Testis (tissue), 3 donors: ENCODE data around the gene DNMBP. TPM values are rescaled to one million over a fixed set of nuclear protein-coding genes. Genes with fewer than 3 reads are reported as not detected.

Source experiments
- DNase-seq: peaks from one replicate; pipeline ENCODE4 v3.0.0-alpha.2; 2019
- H3K27ac ChIP-seq, 2 donors: fragments of 200-600 bp; sonication (generic); one replicate each; pipeline ENCODE4 v1.5.1; 2019
- H3K27me3 ChIP-seq: fragments of 200-600 bp; sonication (generic); one replicate; pipeline ENCODE4 v1.5.1; 2019
- H3K36me3 ChIP-seq: fragments of 200-600 bp; sonication (generic); one replicate; pipeline ENCODE4 v1.5.1; 2017; ENCODE audit warnings: low read depth; ENCODE audit errors: missing control alignments
- H3K4me1 ChIP-seq: fragments of 200-600 bp; sonication (generic); one replicate; pipeline ENCODE4 v1.5.1; 2019
- H3K4me3 ChIP-seq, 2 donors: fragments of 200-600 bp; sonication (generic); one replicate each; pipeline ENCODE4 v1.5.1; 2017 to 2019
- H3K9me3 ChIP-seq: fragments of 200-600 bp; sonication (generic); one replicate; pipeline ENCODE4 v1.5.1; 2017
- POLR2A ChIP-seq: fragments of 450-650 bp; IDR thresholded peaks from one replicate; pipeline ENCODE4 v1.6.1; 2017; ENCODE audit warnings: antibody characterized with exemption, mild to moderate bottlenecking, moderate library complexity
- WGBS, 2 donors: methylation state at CpG; one replicate each; pipeline ENCODE4 v1.1.5; 2018; 5-methylcytosine and 5-hydroxymethylcytosine counted together
- intact Hi-C: fragments of 100-400 bp; cut with DNase I; formaldehyde crosslinking; loops from one replicate; pipeline ENCODE4 v1.15.1; 2023; ENCODE audit warnings: low total_unique reads
- polyA plus RNA-seq: library from polyadenylated mRNA; stranded (reverse); fragments of 350-450 nt; fragmentation: Illumina TruSeq; extraction: RNeasy Lipid Tissue Mini Kit (QIAGEN cat#74804); gene quantifications from one replicate; pipeline ENCODE4 v1.2.3, GENCODE V29; 2014; ENCODE audit warnings: low read depth, low replicate concordance; ENCODE audit not compliant: insufficient read depth
- total RNA-seq, 2 donors: library from RNA; depleted of rRNA; stranded (reverse); fragments of >200 nt; gene quantifications; one replicate each; pipeline ENCODE4 v1.2.3, GENCODE V29; 2016
- TF ChIP-seq, protein P1 (sequence below), 3 experiments: fragments of 450-650 bp in 2 of 3; fragments of 200-600 bp in 1 of 3; sonication (generic) in 1 of 3; IDR thresholded peaks; one replicate each; pipeline ENCODE4 v1.5.1; 2016 to 2019; ENCODE audit warnings: antibody characterized with exemption in 3 of 3, mild to moderate bottlenecking in 2 of 3, moderate library complexity in 1 of 3

Gene DNMBP
- total and polyA plus RNA-seq, 3 donors from 2014 or later = 20.8 to 36.0 (median 33.4) TPM

DNA sequence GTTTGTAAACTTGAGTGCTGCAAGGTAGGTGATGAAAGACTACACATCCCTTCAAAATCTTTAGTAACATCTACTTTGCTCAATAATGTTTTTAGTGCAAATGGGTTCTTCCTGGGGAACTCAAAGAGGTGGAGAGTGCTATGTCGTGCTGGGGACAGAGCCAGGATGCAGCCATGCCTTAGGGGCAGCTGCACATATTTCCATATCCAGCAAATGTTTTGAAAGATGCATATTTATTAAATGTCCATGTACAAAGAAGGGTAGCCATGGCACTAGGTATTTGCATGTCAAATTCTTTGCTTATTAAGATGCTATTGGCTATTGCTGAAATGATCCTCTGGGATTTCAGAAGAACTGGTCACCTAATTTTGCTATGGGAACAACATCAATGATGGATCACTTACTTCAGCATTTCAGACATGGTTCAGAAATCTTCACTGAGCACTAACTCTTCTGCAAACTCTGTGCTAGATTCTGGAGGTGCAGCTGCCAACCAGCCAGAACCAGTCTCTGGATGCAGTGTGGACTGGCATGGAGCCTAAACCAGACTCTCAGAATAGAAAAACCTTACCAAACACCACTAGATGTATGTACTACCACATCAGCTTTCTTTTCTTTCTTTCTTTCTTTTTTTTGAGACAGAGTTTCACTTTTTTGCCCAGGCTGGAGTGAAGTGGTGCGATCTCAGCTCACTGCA lies 31.7 kb upstream of the DNMBP start:
- Histone ChIP-seq H3K27me3 (no peaks in the 10 kb centered on the region), H3K36me3 (no peaks in the 10 kb centered on the region), H3K9me3 (no peaks in the 10 kb centered on the region), H3K4me1 (peaks cover 12% of the 10 kb centered on the region), H3K27ac (no peak overlapping the region), H3K4me3 (no peak overlapping the region)
- DNase-seq = no peak
- TF ChIP-seq POLR2A = no peak
- TF ChIP-seq, protein P1, sequence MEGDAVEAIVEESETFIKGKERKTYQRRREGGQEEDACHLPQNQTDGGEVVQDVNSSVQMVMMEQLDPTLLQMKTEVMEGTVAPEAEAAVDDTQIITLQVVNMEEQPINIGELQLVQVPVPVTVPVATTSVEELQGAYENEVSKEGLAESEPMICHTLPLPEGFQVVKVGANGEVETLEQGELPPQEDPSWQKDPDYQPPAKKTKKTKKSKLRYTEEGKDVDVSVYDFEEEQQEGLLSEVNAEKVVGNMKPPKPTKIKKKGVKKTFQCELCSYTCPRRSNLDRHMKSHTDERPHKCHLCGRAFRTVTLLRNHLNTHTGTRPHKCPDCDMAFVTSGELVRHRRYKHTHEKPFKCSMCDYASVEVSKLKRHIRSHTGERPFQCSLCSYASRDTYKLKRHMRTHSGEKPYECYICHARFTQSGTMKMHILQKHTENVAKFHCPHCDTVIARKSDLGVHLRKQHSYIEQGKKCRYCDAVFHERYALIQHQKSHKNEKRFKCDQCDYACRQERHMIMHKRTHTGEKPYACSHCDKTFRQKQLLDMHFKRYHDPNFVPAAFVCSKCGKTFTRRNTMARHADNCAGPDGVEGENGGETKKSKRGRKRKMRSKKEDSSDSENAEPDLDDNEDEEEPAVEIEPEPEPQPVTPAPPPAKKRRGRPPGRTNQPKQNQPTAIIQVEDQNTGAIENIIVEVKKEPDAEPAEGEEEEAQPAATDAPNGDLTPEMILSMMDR (IDR thresholded peaks at IDR 0.05) = no peak
- WGBS, 2 donors = 76 to 82% methylated on average over 2 of the region's 2 CpGs
- intact Hi-C loops = loop anchor here (10.0 kb wide), 1 partner anchor 197 kb away; no protein-coding TSS in a partner anchor

DNA sequence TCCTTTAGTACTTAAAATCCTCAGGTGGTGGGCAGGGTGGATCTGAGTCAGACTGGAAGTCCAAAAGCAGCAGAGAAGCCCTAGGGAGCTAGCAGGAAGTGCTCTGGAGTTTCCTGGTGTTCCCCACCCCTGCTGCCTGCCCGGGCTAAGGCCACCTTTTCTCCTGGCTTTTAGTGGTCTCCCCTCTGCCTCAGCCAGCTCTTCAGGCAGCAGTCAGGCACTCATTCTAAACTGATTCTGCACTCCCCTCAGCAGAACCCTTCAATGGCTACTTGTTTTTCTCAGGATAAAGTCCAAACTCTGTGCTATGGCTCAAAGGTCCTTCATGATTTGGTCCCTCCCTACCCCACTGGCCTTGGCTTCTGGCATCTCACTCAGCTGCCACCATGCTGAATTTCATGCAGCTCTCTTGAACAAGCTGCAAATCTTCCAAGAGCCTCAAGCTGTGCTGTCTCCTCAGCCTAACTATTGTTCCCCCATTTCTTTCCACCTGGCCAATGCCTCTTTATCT lies 28.9 kb upstream of the DNMBP start:
- WGBS, 2 donors = 23 to 50% methylated on average over 1 of the region's 1 CpG
- intact Hi-C loops = no loop called here
- Histone ChIP-seq H3K9me3 (no peaks in the 10 kb centered on the region), H3K4me1 (no peaks in the 10 kb centered on the region), H3K27ac (no peak overlapping the region), H3K36me3 (no peaks in the 10 kb centered on the region), H3K4me3 (no peak overlapping the region), H3K27me3 (no peaks in the 10 kb centered on the region)
- no peak for TF ChIP-seq POLR2A
- TF ChIP-seq, protein P1 (IDR thresholded peaks at IDR 0.05) = no peak
- DNase-seq = no peak

DNA sequence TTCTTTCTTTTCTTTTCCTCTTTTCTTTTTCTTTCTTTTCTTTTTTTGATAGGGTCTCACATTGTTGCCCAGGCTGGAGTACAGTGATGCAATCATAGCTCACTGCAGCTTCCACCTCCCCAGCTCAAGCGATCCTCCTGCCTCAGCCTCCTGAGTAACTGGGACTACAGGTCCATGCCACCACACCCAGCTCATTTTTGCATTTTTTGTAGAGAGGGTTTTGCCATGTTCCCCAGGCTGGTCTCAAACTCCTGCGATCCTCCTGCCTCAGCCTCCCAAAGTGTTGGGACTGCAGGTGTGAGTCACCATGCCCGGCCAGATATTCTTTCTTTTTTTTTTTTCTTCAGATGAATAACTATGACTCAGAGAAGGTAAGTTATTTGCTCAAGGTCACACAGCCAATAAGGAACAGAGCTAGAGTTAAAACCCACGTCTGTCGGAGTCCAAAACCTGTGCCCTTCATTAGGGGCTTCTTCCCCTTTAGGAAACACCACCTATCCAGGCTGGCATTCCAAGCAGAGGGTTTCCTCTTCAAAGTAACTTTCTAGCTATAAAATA lies 28.1 kb upstream of the DNMBP start:
- H3K27ac ChIP-seq = no peak overlapping the region
- DNase-seq = no peak
- no peaks in the 10 kb centered on the region for H3K27me3 ChIP-seq
- H3K4me3 ChIP-seq = no peak overlapping the region
- 87 to 89% methylated on average over 5 of the region's 5 CpGs for WGBS, 2 donors
- no peak for TF ChIP-seq POLR2A
- TF ChIP-seq, protein P1 (IDR thresholded peaks at IDR 0.05) = no peak
- no peaks in the 10 kb centered on the region for H3K36me3 ChIP-seq
- H3K9me3 ChIP-seq = no peaks in the 10 kb centered on the region
- no peaks in the 10 kb centered on the region for H3K4me1 ChIP-seq
- intact Hi-C loops = no loop called here

DNA sequence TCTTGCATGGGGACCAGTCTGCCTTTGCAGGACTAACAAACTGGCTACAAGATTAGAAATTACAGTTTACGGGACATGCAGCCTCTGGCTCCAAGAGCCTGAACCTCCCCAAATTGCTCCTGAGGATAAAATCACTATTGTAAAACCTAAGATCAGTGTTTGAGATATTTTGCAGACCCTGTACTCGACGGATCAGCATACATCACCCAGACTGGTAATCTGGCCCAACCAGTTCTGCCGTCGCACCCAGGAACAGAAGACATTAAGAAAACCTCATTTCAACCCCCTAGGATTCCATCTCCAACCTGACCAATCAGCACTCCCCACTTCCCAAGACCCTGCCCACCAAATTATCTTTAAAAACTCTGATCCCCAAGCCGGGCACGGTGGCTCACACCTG lies 27.1 kb upstream of the DNMBP start:
- Histone ChIP-seq H3K36me3 (no peaks in the 10 kb centered on the region), H3K4me1 (no peaks in the 10 kb centered on the region), H3K27ac (no peak overlapping the region), H3K4me3 (no peak overlapping the region), H3K9me3 (no peaks in the 10 kb centered on the region), H3K27me3 (no peaks in the 10 kb centered on the region)
- WGBS, 2 donors = 87 to 93% methylated on average over 7 of the region's 7 CpGs
- TF ChIP-seq, protein P1 (IDR thresholded peaks at IDR 0.05) = no peak
- TF ChIP-seq POLR2A = no peak
- no peak for DNase-seq
- intact Hi-C loops = no loop called here
